OCI-LY7 (cell line): Measurements from ENCODE around the gene GPR21. TPM values are rescaled to one million over a fixed set of nuclear protein-coding genes. Genes with fewer than 3 reads are reported as not detected.

Experiments used
- BruUV-seq: library from RNA; stranded (reverse); fragments of 400-500 nt; replicated peaks from 2 replicates; lab custom pipeline; 2021; lab: Mats Ljungman, UMichigan
- CTCF ChIA-PET: fragments of 300-600 bp; sonication (Branson Sonifier 250); formaldehyde crosslinking; loops from one replicate; lab custom pipeline; 2022; ENCODE audit warnings: antibody characterized with exemption; ENCODE audit not compliant: unreplicated experiment; lab: Charles Lee
- POLR2A ChIA-PET: fragments of 300-600 bp; sonication (Branson Sonifier 250); formaldehyde crosslinking; loops from one replicate; lab custom pipeline; 2022; ENCODE audit warnings: antibody characterized with exemption; lab: Charles Lee
- DNase-seq: peaks from one replicate; pipeline ENCODE4 v3.0.0-alpha.2; 2015; ENCODE audit warnings: low spot score
- H2AFZ ChIP-seq: fragments of 200-600 bp; sonication (generic), shearing (Covaris generic); 2 replicates; pipeline ENCODE4 v1.6.1; 2014; ENCODE audit warnings: mild to moderate bottlenecking, antibody characterized with exemption, low read length, moderate library complexity
- H3K27ac ChIP-seq: fragments of 200-600 bp; sonication (generic); 2 replicates; pipeline ENCODE4 v1.5.1; 2014; ENCODE audit warnings: mixed run types, low read depth, mild to moderate bottlenecking, moderate library complexity, low read length, inconsistent platforms; ENCODE audit not compliant: poor library complexity, severe bottlenecking
- H3K36me3 ChIP-seq: fragments of 200-600 bp; sonication (generic); 2 replicates; pipeline ENCODE4 v1.6.1; 2014; ENCODE audit warnings: mild to moderate bottlenecking, antibody characterized with exemption, low read length, moderate library complexity, mixed read lengths; ENCODE audit not compliant: insufficient read depth
- H3K4me1 ChIP-seq: fragments of 200-600 bp; sonication (generic); 2 replicates; pipeline ENCODE4 v1.5.1; 2014; ENCODE audit warnings: mild to moderate bottlenecking, low read length; ENCODE audit not compliant: insufficient read depth, poor library complexity, severe bottlenecking
- H3K4me2 ChIP-seq: fragments of 200-600 bp; sonication (generic); 2 replicates; pipeline ENCODE4 v1.6.1; 2014; ENCODE audit warnings: mild to moderate bottlenecking, low read length
- H3K4me3 ChIP-seq: fragments of 200-600 bp; sonication (generic); 2 replicates; pipeline ENCODE4 v1.5.1; 2014; ENCODE audit warnings: mild to moderate bottlenecking, low read depth, low read length; ENCODE audit not compliant: poor library complexity, severe bottlenecking
- H3K79me2 ChIP-seq: fragments of 200-600 bp; sonication (generic); 2 replicates; pipeline ENCODE4 v1.6.1; 2016; ENCODE audit warnings: low read depth, mild to moderate bottlenecking, low read length, moderate library complexity, mixed read lengths; ENCODE audit not compliant: insufficient read depth
- H3K9me2 ChIP-seq: fragments of 200-600 bp; sonication (generic); 2 replicates; pipeline ENCODE4 v1.6.1; 2016; ENCODE audit warnings: mild to moderate bottlenecking, low read length, mixed read lengths; ENCODE audit not compliant: insufficient read depth
- H3K9me3 ChIP-seq: fragments of 200-600 bp; sonication (generic); 2 replicates; pipeline ENCODE4 v1.6.1; 2014; ENCODE audit warnings: mild to moderate bottlenecking, mixed run types, low read length, mixed read lengths
- H4K20me1 ChIP-seq: fragments of 200-600 bp; sonication (generic); 2 replicates; pipeline ENCODE4 v1.6.1; 2014; ENCODE audit warnings: mild to moderate bottlenecking, antibody characterized with exemption, low read length, moderate library complexity, mixed read lengths; ENCODE audit not compliant: insufficient read depth
- CTCF ChIP-seq: fragments of 200-600 bp; sonication (generic); conservative IDR thresholded peaks from 2 replicates; pipeline ENCODE4 v1.5.1; 2014; ENCODE audit warnings: mild to moderate bottlenecking, antibody characterized with exemption, low read length, moderate library complexity, mixed read lengths
- EZH2phosphoT487 ChIP-seq: fragments of 200-600 bp; sonication (generic); IDR thresholded peaks from 2 replicates; pipeline ENCODE4 v1.6.1; 2018; ENCODE audit warnings: low read depth, borderline replicate concordance, mild to moderate bottlenecking, mixed run types, antibody characterized with exemption, low read length, moderate library complexity, mixed read lengths
- intact Hi-C: fragments of 100-400 bp; cut with micrococcal nuclease; formaldehyde crosslinking; loops from one replicate; pipeline ENCODE4 v1.10.0; 2022; ENCODE audit not compliant: unreplicated experiment
- total RNA-seq, 2 experiments: library from RNA; depleted of rRNA in 1 of 2; stranded (reverse); fragments of >200 nt in 1 of 2; shearing (Covaris generic) in 1 of 2; gene quantifications; 2 replicates each; pipeline ENCODE4 v1.2.3, GENCODE V29; 2014 to 2022

Gene GPR21
- total RNA-seq, 2 experiments from 2014 or later, result 0.25 TPM; not detected in 1

GRCh38 chr9:123067136-123067535 lies 33.7 kb downstream of the GPR21 start:
- H3K27ac ChIP-seq, result no peak overlapping the region
- ChIA-PET POLR2A (interaction anchor here (1.0 to 1.1 kb wide), 3 partner anchors 9 to 52 kb away, joined by 4 read pairs; no protein-coding TSS in a partner anchor), CTCF (no interaction called here)
- no peaks in the 10 kb centered on the region for H4K20me1 ChIP-seq
- H3K79me2 ChIP-seq, result no peaks in the 10 kb centered on the region
- no peak overlapping the region for H3K4me2 ChIP-seq
- DNase-seq, result no peak
- H3K9me3 ChIP-seq, result no peaks in the 10 kb centered on the region
- TF ChIP-seq EZH2phosphoT487, result no peak
- TF ChIP-seq CTCF, result no peak
- intact Hi-C loops, result no loop called here
- no peak overlapping the region for H2AFZ ChIP-seq
- no peaks in the 10 kb centered on the region for H3K9me2 ChIP-seq
- no peak overlapping the region for H3K4me3 ChIP-seq
- peaks cover 47% of the 10 kb centered on the region for H3K36me3 ChIP-seq
- no TSS peak for BruUV-seq
- H3K4me1 ChIP-seq, result no peaks in the 10 kb centered on the region

- Histone ChIP-seq H3K79me2 (no peaks in the 10 kb centered on the region), H3K27ac (no peak overlapping the region), H3K9me2 (no peaks in the 10 kb centered on the region), H3K36me3 (peaks cover 65% of the 10 kb centered on the region), H3K4me1 (peaks cover 11% of the 10 kb centered on the region), H3K4me2 (no peak overlapping the region), H3K9me3 (no peaks in the 10 kb centered on the region), H2AFZ (no peak overlapping the region), H3K4me3 (no peak overlapping the region), H4K20me1 (no peaks in the 10 kb centered on the region)
- BruUV-seq, result no TSS peak
- ChIA-PET POLR2A (interaction anchor here (1.1 to 1.2 kb wide), 2 partner anchors 21 to 25 kb away, joined by 4 read pairs; no protein-coding TSS in a partner anchor), CTCF (no interaction called here)
- no peak for DNase-seq
- intact Hi-C loops, result no loop called here
- TF ChIP-seq EZH2phosphoT487, result no peak
- no peak for TF ChIP-seq CTCF
Measured at GRCh38 chr9:123069010-123069481, 35.6 kb downstream of the GPR21 start.

GRCh38 chr9:123070198-123070597 lies 36.7 kb downstream of the GPR21 start:
- no peaks in the 10 kb centered on the region for H4K20me1 ChIP-seq
- H2AFZ ChIP-seq, result no peak overlapping the region
- peaks cover 72% of the 10 kb centered on the region for H3K36me3 ChIP-seq
- intact Hi-C loops, result no loop called here
- no peaks in the 10 kb centered on the region for H3K9me2 ChIP-seq
- H3K4me3 ChIP-seq, result no peak overlapping the region
- POLR2A ChIA-PET, result no interaction called here
- CTCF ChIA-PET, result no interaction called here
- no peak overlapping the region for H3K4me2 ChIP-seq
- TF ChIP-seq EZH2phosphoT487, result no peak
- no peak for TF ChIP-seq CTCF
- no peak overlapping the region for H3K27ac ChIP-seq
- DNase-seq, result no peak
- BruUV-seq, result no TSS peak
- H3K79me2 ChIP-seq, result no peaks in the 10 kb centered on the region
- H3K4me1 ChIP-seq, result peaks cover 11% of the 10 kb centered on the region
- H3K9me3 ChIP-seq, result no peaks in the 10 kb centered on the region
